22Rv1 (cell line): ENCODE results near the gene C1orf210.

ENCODE experiments used
- H3K27ac ChIP-seq: fragments of 450-650 bp; 2 replicates; pipeline ENCODE4 v1.5.1; 2017
- ZFX ChIP-seq: fragments of 450-650 bp; IDR thresholded peaks from 2 replicates; pipeline ENCODE4 v1.6.1; 2017; ENCODE audit warnings: antibody characterized with exemption, borderline replicate concordance
- TF ChIP-seq, protein P1 (sequence below): fragments of 450-650 bp; IDR thresholded peaks from 2 replicates; pipeline ENCODE4 v1.5.1; 2017; ENCODE audit warnings: mild to moderate bottlenecking

C1orf210 gene

GRCh38 chr1:43272576-43273571 lies 12.5 kb downstream of the C1orf210 start:
- TF ChIP-seq ZFX, result no peak
- TF ChIP-seq, protein P1, sequence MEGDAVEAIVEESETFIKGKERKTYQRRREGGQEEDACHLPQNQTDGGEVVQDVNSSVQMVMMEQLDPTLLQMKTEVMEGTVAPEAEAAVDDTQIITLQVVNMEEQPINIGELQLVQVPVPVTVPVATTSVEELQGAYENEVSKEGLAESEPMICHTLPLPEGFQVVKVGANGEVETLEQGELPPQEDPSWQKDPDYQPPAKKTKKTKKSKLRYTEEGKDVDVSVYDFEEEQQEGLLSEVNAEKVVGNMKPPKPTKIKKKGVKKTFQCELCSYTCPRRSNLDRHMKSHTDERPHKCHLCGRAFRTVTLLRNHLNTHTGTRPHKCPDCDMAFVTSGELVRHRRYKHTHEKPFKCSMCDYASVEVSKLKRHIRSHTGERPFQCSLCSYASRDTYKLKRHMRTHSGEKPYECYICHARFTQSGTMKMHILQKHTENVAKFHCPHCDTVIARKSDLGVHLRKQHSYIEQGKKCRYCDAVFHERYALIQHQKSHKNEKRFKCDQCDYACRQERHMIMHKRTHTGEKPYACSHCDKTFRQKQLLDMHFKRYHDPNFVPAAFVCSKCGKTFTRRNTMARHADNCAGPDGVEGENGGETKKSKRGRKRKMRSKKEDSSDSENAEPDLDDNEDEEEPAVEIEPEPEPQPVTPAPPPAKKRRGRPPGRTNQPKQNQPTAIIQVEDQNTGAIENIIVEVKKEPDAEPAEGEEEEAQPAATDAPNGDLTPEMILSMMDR, result no peak
- no peak overlapping the region for H3K27ac ChIP-seq

DNA sequence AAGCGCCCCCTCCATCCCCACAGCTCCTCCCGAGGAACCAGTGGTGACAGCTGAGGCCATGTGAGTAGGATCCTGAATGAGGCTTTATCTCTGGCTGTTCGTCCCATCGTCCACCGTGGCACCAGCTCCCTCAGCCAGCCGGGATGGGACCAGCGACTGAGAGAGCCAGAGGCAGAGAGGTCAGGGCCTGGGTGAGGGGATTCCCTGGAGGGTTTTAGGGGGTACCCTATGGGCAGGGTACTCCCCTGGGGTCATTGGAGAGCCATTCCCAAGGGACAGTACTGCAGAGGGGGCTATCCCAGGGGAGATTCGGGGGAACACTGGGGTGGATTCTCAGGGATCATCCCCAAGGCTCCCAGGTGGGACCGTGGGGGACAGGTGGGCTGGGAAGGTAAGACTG lies 13.2 kb downstream of the C1orf210 start:
- TF ChIP-seq, protein P1, result no peak
- TF ChIP-seq ZFX, result no peak
- H3K27ac ChIP-seq, result no peak overlapping the region

- TF ChIP-seq, protein P1, result no peak
- TF ChIP-seq ZFX, result no peak
- H3K27ac ChIP-seq, result peak overlapping the region; percentile 47
Measured at GRCh38 chr1:43271186-43272118, 13.9 kb downstream of the C1orf210 start.

GRCh38 chr1:43270421-43271095 lies 14.8 kb downstream of the C1orf210 start:
- H3K27ac ChIP-seq, result peak overlapping the region; percentile 47
- TF ChIP-seq, protein P1, result no peak

- no peak for TF ChIP-seq ZFX
- TF ChIP-seq, protein P1, result no peak
- peak within 1 kb of the TSS; percentile 47 for H3K27ac ChIP-seq
Measured at GRCh38 chr1:43269627-43270375, 15.6 kb downstream of the C1orf210 start, which contains the start of gene TMEM125. Gene TMEM125 (plus strand): TSS chr1:43269983. CDS start chr1:43272723, 2,740 bp downstream.

DNA sequence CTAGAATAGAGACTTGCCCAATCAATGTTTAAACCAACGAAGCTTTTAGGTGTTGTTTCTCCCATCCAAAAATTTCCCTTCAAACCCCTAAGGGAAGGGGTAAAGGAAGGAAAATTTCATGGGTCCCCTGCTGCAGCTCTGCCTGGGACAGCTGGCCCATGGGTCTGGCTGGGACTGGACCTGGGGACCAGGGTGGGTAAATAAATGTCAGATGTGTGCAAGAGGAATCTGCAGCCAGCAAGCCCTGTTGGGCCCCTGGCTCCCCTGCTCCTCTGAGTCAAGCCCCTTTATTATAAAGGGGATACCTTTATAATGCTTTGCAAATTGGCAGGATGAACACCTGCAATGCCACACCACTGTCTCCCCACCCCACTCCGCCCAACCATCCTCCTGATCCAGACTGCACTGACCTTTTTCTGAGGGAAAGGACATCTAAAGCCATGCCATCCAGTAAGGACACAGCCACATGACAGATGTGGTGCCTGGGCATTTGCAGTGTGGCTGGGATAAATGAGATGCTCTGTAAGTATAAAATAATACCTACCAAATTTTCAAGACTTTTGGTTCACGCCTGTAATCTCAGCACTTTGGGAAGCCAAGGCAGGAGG lies 17.5 kb downstream of the C1orf210 start:
- H3K27ac ChIP-seq, result no peak overlapping the region
- TF ChIP-seq, protein P1, result no peak
- TF ChIP-seq ZFX, result no peak
